ENCODE data around the gene TEAD1.

GRCh38 chr11:12922418-12922817, 248.2 kb downstream of the TEAD1 start:
- TF ChIP-seq CTCF (conservative IDR thresholded peaks at IDR 0.05) (no peak), ZFX (IDR thresholded peaks at IDR 0.05) (no peak)
